Activated CD8-positive, alpha-beta memory T cell treated with anti-CD3 and anti-CD28 coated beads, Interleukin-2, amount 50 U/mL, for 4 hours (primary cell): ENCODE results near the gene RHOF.
"Not testable (repeated sequence)": the region's sequence is repeated elsewhere in the genome, so short reads cannot be mapped to it uniquely, and the experiment has no call there.

Experiments
- DNase-seq: peaks from one replicate; pipeline ENCODE4 v3.0.0-alpha.2; 2020

Gene RHOF

GRCh38 chr12:121770813-121771625 lies 22.5 kb downstream of the RHOF start:
- no peak for DNase-seq

- DNase-seq, result no peak
Measured at GRCh38 chr12:121770388-121770787, 23.1 kb downstream of the RHOF start.

GRCh38 chr12:121769831-121770301 lies 23.6 kb downstream of the RHOF start:
- DNase-seq, result no peak

- DNase-seq, result no peak
Measured at GRCh38 chr12:121769297-121769830, 24.1 kb downstream of the RHOF start.

- no peak for DNase-seq
Measured at GRCh38 chr12:121767525-121768016, 25.9 kb downstream of the RHOF start.

GRCh38 chr12:121766290-121767039 lies 27.0 kb downstream of the RHOF start:
- DNase-seq, result no peak

- no peak for DNase-seq
Measured at GRCh38 chr12:121765573-121765972, 27.9 kb downstream of the RHOF start.

- DNase-seq, result no peak
Measured at GRCh38 chr12:121764808-121765207, 28.7 kb downstream of the RHOF start.

- no peak for DNase-seq
Measured at GRCh38 chr12:121762269-121762668, 31.2 kb downstream of the RHOF start.

- DNase-seq, result not testable (repeated sequence)
Measured at GRCh38 chr12:121758536-121758935, 35.0 kb downstream of the RHOF start.

- DNase-seq, result no peak
Measured at GRCh38 chr12:121755591-121755990, 37.9 kb downstream of the RHOF start.

GRCh38 chr12:121754836-121755235 lies 38.7 kb downstream of the RHOF start:
- no peak for DNase-seq

GRCh38 chr12:121753844-121754264 lies 39.6 kb downstream of the RHOF start:
- DNase-seq, result no peak

GRCh38 chr12:121751749-121752351 lies 41.6 kb downstream of the RHOF start:
- no peak for DNase-seq

- DNase-seq, result no peak
Measured at GRCh38 chr12:121751034-121751433, 42.5 kb downstream of the RHOF start.

- no peak for DNase-seq
Measured at GRCh38 chr12:121750507-121750955, 43.0 kb downstream of the RHOF start.

GRCh38 chr12:121749267-121749666 lies 44.2 kb downstream of the RHOF start:
- DNase-seq, result no peak

GRCh38 chr12:121748571-121749265 lies 44.8 kb downstream of the RHOF start:
- DNase-seq, result peak; percentile 34

- DNase-seq, result no peak
Measured at GRCh38 chr12:121748218-121748570, 45.3 kb downstream of the RHOF start.

GRCh38 chr12:121745545-121745944 lies 47.9 kb downstream of the RHOF start:
- DNase-seq, result not testable (repeated sequence)

- DNase-seq, result no peak
Measured at GRCh38 chr12:121741743-121742142, 51.7 kb downstream of the RHOF start.

- DNase-seq, result no peak
Measured at GRCh38 chr12:121740847-121741246, 52.6 kb downstream of the RHOF start.
